ENCODE data around the gene IGFBP4. TPM values are rescaled to one million over a fixed set of nuclear protein-coding genes. Genes with fewer than 3 reads are reported as not detected.

IGFBP4 gene
- total and polyA plus RNA-seq, 2 donors (not counting 1 experiment from before 2014, with no cell fraction given) = 4.6 to 31.3 TPM

- H3K27me3 Mint-ChIP-seq = no peaks in the 10 kb centered on the region
- no peak overlapping the region for H3K4me2 ChIP-seq (replicated peaks; ENCODE audit: low read depth, low read length, poor library complexity, severe bottlenecking)
- H4K20me1 ChIP-seq (ENCODE audit: control insufficient read depth, insufficient read depth, low read length, poor library complexity, severe bottlenecking) = no peaks in the 10 kb centered on the region
- DNase-seq (no peak), ATAC-seq (ENCODE audit: low read depth) (no peak)
- H3K4me1 ChIP-seq (ENCODE audit: control insufficient read depth in 2 of 2, insufficient read depth in 2 of 2, low read length in 2 of 2) = no peaks in the 10 kb centered on the region
- H3K9me3 ChIP-seq (ENCODE audit: control extremely low read depth in 1 of 3, control insufficient read depth in 2 of 3, insufficient read depth in 1 of 3, low read length in 2 of 3) = no peaks in the 10 kb centered on the region
- ChIA-PET POLR2A (no interaction called here), CTCF (no interaction called here)
- H3K27me3 ChIP-seq (replicated peaks in 1 of 4; ENCODE audit: control extremely low read depth in 1 of 4, control insufficient read depth in 3 of 4, insufficient read depth in 4 of 4, low read length in 3 of 4) = no peaks in the 10 kb centered on the region
- H3K9me3 Mint-ChIP-seq (ENCODE audit: insufficient read depth) = no peaks in the 10 kb centered on the region
- no peak overlapping the region for H3K4me3 Mint-ChIP-seq
- TF ChIP-seq CTCF (IDR thresholded peaks at IDR 0.05) (no peak), EZH2 (IDR thresholded peaks at IDR 0.05; ENCODE audit: borderline replicate concordance, insufficient read depth, low read depth, low read length, poor library complexity, severe bottlenecking) (no peak)
- no peak overlapping the region for H3K4me3 ChIP-seq (ENCODE audit: control extremely low read depth in 1 of 5, extremely low read depth in 1 of 5, insufficient read depth in 1 of 5, low read depth in 2 of 5, low read length in 4 of 5)
- H3K4me1 Mint-ChIP-seq = no peaks in the 10 kb centered on the region
- 86% methylated on average over 1 of the region's 3 CpGs for WGBS (ENCODE audit: insufficient coverage)
- no peak overlapping the region for H2AFZ ChIP-seq (ENCODE audit: insufficient read depth, low read depth, low read length, poor library complexity, severe bottlenecking)
- peaks cover 0 to 3% of the 10 kb centered on the region in 2 experiments for H3K36me3 ChIP-seq (replicated peaks in 1 of 2; ENCODE audit: control extremely low read depth in 1 of 2, control insufficient read depth in 1 of 2, extremely low read depth in 1 of 2, insufficient read depth in 2 of 2, low read length in 1 of 2)
- no peak overlapping the region for H3K9ac ChIP-seq (ENCODE audit: low read length)
- no peaks in the 10 kb centered on the region for H3K79me2 ChIP-seq (ENCODE audit: control insufficient read depth, insufficient read depth, low read length)
- H3K27ac ChIP-seq (ENCODE audit: low read length in 2 of 2) = no peak overlapping the region
- intact Hi-C loops (cut with micrococcal nuclease) = no loop called here
- H3K27ac Mint-ChIP-seq = no peak overlapping the region
Observed at GRCh38 chr17:40460604-40460967, 17.3 kb downstream of the IGFBP4 start.

DNA sequence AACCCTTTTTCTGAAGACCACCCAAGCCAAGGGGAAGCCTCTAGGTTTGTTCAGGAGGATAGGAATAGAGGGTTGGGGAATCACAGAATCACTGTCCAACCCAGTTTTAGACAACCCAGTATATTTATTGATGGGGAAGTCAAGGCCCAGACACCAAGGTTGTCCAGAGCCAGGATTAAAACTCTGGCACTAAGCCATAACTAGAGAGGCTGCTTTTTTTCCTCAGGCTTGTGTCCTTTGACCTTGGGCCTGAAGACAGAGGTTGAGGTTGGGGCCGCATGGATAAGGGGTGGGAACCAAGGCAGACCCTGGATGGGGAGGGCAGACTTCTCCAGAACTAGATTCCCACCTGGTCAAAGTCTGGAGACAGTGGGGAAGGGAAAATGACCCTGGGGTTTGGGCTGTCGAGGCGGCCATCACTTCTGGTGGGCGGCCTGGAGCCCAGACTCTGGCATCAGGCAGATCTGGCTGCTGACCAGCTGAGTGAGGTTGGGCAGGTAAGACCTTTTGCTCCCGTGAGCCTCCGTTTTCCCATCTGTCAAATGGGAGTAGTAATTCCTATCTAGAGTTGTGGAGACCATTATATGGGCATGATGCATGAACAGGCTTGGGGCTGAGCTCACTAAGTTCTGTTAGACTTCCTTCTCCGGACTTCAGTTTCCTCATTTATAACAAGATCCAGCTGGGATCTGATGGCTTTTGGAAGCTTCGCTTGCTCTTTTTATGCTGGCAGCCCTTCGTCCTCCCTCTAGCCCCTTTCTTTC is 17.9 kb downstream of the IGFBP4 start:
- CTCF ChIA-PET = no interaction called here

More for the DNA sequence above, 17.9 kb downstream of the IGFBP4 start:
- no peak for ATAC-seq (ENCODE audit: low read depth)
- no peak overlapping the region for H3K27ac Mint-ChIP-seq
- H3K27me3 Mint-ChIP-seq = no peaks in the 10 kb centered on the region
- Histone ChIP-seq H3K36me3 (replicated peaks in 1 of 2; ENCODE audit: control extremely low read depth in 1 of 2, control insufficient read depth in 1 of 2, extremely low read depth in 1 of 2, insufficient read depth in 2 of 2, low read length in 1 of 2) (no peaks in the 10 kb centered on the region), H3K4me2 (replicated peaks; ENCODE audit: low read depth, low read length, poor library complexity, severe bottlenecking) (no peak overlapping the region), H3K79me2 (ENCODE audit: control insufficient read depth, insufficient read depth, low read length) (no peaks in the 10 kb centered on the region), H3K9me3 (ENCODE audit: control extremely low read depth in 1 of 3, control insufficient read depth in 2 of 3, insufficient read depth in 1 of 3, low read length in 2 of 3) (no peaks in the 10 kb centered on the region), H3K27ac (ENCODE audit: low read length in 2 of 2) (no peak overlapping the region), H3K4me3 (ENCODE audit: control extremely low read depth in 1 of 5, extremely low read depth in 1 of 5, insufficient read depth in 1 of 5, low read depth in 2 of 5, low read length in 4 of 5) (no peak overlapping the region), H3K27me3 (replicated peaks in 1 of 4; ENCODE audit: control extremely low read depth in 1 of 4, control insufficient read depth in 3 of 4, insufficient read depth in 4 of 4, low read length in 3 of 4) (no peaks in the 10 kb centered on the region), H4K20me1 (ENCODE audit: control insufficient read depth, insufficient read depth, low read length, poor library complexity, severe bottlenecking) (no peaks in the 10 kb centered on the region), H3K9ac (ENCODE audit: low read length) (no peak overlapping the region), H2AFZ (ENCODE audit: insufficient read depth, low read depth, low read length, poor library complexity, severe bottlenecking) (no peak overlapping the region), H3K4me1 (ENCODE audit: control insufficient read depth in 2 of 2, insufficient read depth in 2 of 2, low read length in 2 of 2) (no peaks in the 10 kb centered on the region)
- intact Hi-C loops (cut with micrococcal nuclease) = no loop called here
- TF ChIP-seq CTCF (IDR thresholded peaks at IDR 0.05) (no peak), EZH2 (IDR thresholded peaks at IDR 0.05; ENCODE audit: borderline replicate concordance, insufficient read depth, low read depth, low read length, poor library complexity, severe bottlenecking) (no peak)
- no peak for DNase-seq
- H3K4me3 Mint-ChIP-seq = no peak overlapping the region
- no peaks in the 10 kb centered on the region for H3K9me3 Mint-ChIP-seq (ENCODE audit: insufficient read depth)
- no peaks in the 10 kb centered on the region for H3K4me1 Mint-ChIP-seq
- 100% methylated on average over 6 of the region's 9 CpGs for WGBS (ENCODE audit: insufficient coverage)
- POLR2A ChIA-PET = no interaction called here
